Prostate gland (tissue), 2 donors: Measurements from ENCODE around the gene MECP2. TPM values are rescaled to one million over a fixed set of nuclear protein-coding genes. Genes with fewer than 3 reads are reported as not detected.

ENCODE experiments used
- DNase-seq: peaks from one replicate; pipeline ENCODE4 v3.0.0-alpha.2; 2019; ENCODE audit warnings: low spot score
- H3K27ac ChIP-seq, 2 donors: fragments of 200-600 bp; sonication (generic); 2 replicates each; pipeline ENCODE4 v1.5.1; 2017 to 2019
- H3K27me3 ChIP-seq: fragments of 200-600 bp; sonication (generic); replicated peaks from 2 replicates; pipeline ENCODE4 v1.5.1; 2019; ENCODE audit not compliant: insufficient read depth
- H3K36me3 ChIP-seq, 2 donors: fragments of 200-600 bp; sonication (generic); 1 replicate in 1 of 2; 2 replicates in 1 of 2; pipeline versions ENCODE4 v1.5.1 to v1.8.1; 2017 to 2019
- H3K4me1 ChIP-seq: fragments of 200-600 bp; sonication (generic); replicated peaks from 2 replicates; pipeline ENCODE4 v1.5.1; 2019
- H3K4me3 ChIP-seq, 2 donors: fragments of 200-600 bp; sonication (generic); 2 replicates each; pipeline ENCODE4 v1.5.1; 2017 to 2019
- H3K9me3 ChIP-seq: fragments of 200-600 bp; sonication (generic); 2 replicates; pipeline ENCODE4 v1.5.1; 2017
- CTCF ChIP-seq, 4 experiments: fragments of 200-600 bp in 2 of 4; fragments of 450-650 bp in 2 of 4; sonication (generic) in 2 of 4; IDR thresholded peaks; 1 replicate in 3 of 4; 2 replicates in 1 of 4; pipeline ENCODE4 v1.5.1; 2016 to 2019; ENCODE audit warnings: antibody characterized with exemption in 4 of 4, mild to moderate bottlenecking in 2 of 4, moderate library complexity in 2 of 4
- POLR2A ChIP-seq: fragments of 450-650 bp; IDR thresholded peaks from one replicate; pipeline ENCODE4 v1.6.1; 2016; ENCODE audit warnings: antibody characterized with exemption, mild to moderate bottlenecking
- POLR2AphosphoS5 ChIP-seq: sonication (generic); formaldehyde crosslinking; IDR thresholded peaks from one replicate; pipeline ENCODE4 v1.6.1; 2017; ENCODE audit warnings: antibody characterized with exemption
- WGBS: methylation state at CpG from one replicate; pipeline ENCODE4 v1.1.5; 2018; 5-methylcytosine and 5-hydroxymethylcytosine counted together
- intact Hi-C: fragments of 100-400 bp; cut with DNase I; formaldehyde crosslinking; loops from one replicate; pipeline ENCODE4 v1.14.2; 2022
- total RNA-seq, 2 donors: library from RNA; depleted of rRNA; stranded (reverse); fragments of >200 nt; gene quantifications; one replicate each; pipeline ENCODE4 v1.1.0, GENCODE V29; 2016

Gene MECP2
- total RNA-seq, 2 donors from 2014 or later = 54.4 to 85.2 TPM

DNA sequence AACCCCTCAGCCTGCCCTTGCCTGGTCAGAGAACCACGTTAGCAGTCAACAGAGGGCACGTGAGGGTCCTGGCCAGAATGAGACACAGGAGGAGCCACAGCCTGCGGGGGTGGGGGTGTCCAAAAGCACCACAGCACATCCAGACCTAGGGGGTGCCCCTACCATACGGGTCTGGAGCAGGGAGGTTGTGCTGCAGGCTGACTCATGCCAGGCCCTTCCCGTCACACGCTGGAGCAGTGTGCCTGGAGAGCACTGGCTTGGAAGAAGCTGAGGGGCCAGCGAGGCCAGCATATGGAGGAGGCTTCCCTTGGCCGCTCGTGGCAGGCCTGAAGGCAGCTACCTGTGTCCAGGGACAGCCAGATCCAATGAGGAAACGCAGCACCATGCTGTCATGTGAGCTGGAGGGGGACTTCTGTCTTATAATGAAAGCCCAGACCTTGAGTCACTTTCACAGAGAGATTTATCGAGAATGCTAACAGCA is 76.3 kb downstream of the MECP2 start:
- TF ChIP-seq CTCF (IDR thresholded peaks at IDR 0.05) (no peak), POLR2A (no peak), POLR2AphosphoS5 (no peak)
- no peak for DNase-seq
- Histone ChIP-seq H3K4me1 (no peaks in the 10 kb centered on the region), H3K9me3 (no peaks in the 10 kb centered on the region), H3K27ac (peak overlapping the region in 1 of 2 donors; percentile 88), H3K36me3 (no peaks in the 10 kb centered on the region), H3K4me3 (no peak overlapping the region), H3K27me3 (no peaks in the 10 kb centered on the region)
- WGBS = 64% methylated on average over 5 of the region's 11 CpGs
- intact Hi-C loops = no loop called here

- Histone ChIP-seq H3K27me3 (no peaks in the 10 kb centered on the region), H3K36me3 (no peaks in the 10 kb centered on the region), H3K4me1 (no peaks in the 10 kb centered on the region), H3K4me3 (peak overlapping the region; percentile 37), H3K27ac (peak overlapping the region; percentile 87 to 88), H3K9me3 (no peaks in the 10 kb centered on the region)
- 60% methylated on average over 9 of the region's 9 CpGs for WGBS
- no peak for DNase-seq
- intact Hi-C loops = no loop called here
- TF ChIP-seq CTCF (IDR thresholded peaks at IDR 0.05) (no peak), POLR2A (no peak)
Measured at GRCh38 chrX:154020536-154021115, 76.9 kb downstream of the MECP2 start.

DNA sequence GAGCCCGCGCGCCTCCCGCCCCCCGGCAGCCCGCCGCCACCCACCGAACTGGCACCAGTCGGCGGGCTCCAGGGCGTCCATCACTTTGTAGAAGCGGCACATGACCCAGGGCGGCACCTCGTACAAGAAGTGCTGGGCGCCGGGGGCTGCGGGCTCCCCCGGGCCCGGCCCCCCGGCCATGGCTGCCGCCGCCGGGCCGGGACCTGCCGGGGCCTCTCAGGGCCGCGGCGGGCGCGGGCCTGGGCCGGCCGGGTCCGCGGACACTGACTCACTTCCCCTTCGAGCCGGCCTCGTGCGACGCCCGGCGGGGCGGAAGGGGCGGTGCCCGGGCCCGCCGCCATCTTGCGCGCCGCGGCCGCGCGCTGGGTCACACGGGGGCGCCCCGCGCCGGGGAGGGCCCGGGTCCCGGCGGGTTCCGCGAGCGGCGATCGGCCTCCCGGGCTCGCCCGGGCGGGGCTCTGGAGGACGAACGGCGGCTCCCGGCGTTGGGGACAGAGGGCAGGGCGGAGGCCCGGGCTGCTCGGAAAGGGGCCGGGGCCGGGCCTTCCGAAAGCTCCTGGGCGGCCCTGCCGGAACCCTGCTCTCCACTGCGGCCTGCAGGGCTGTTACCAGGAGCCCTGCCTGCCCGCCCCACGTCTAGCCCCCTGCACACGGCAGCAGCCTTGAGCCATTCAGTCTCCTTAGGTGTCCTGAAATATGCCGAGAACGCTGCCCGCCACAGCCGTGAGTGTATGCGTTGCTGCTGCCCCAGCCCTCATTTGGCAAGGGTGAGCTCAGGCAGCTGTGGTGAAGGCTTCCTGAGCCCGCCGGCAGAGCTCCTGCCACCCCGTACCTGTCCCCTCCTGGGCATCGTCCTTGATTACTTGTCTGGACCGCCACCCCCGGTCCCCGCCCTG is 77.6 kb downstream of the MECP2 start, which contains the start of gene IRAK1:
TSS of gene IRAK1 (minus strand) at position 270 of the 896 bp plus-strand sequence. CDS start at position 180, 90 bp downstream.
- DNase-seq = peak; percentile 27
- peak in 1 of 4 experiments; percentile 26 for TF ChIP-seq CTCF (IDR thresholded peaks at IDR 0.05)
- no peak for TF ChIP-seq POLR2AphosphoS5
- intact Hi-C loops = loop anchor here (10.0 kb wide), 1 partner anchor 75 kb away; the partner anchor contains the start of gene MECP2

GRCh38 chrX:154019061-154019621 is 78.4 kb downstream of the MECP2 start:
- no peak for TF ChIP-seq CTCF (IDR thresholded peaks at IDR 0.05)
- TF ChIP-seq POLR2A = no peak
- no peak for TF ChIP-seq POLR2AphosphoS5
- Histone ChIP-seq H3K27me3 (no peaks in the 10 kb centered on the region), H3K4me3 (peak overlapping the region; percentile 37 to 44), H3K36me3 (no peaks in the 10 kb centered on the region), H3K4me1 (no peaks in the 10 kb centered on the region), H3K27ac (peak overlapping the region; percentile 57 to 75), H3K9me3 (no peaks in the 10 kb centered on the region)
- no peak for DNase-seq
- no CpG with 5 or more reads among the region's 45 CpGs for WGBS
- intact Hi-C loops = loop anchor here (10.0 kb wide), 1 partner anchor 76 kb away; the partner anchor contains the start of gene MECP2

More for the DNA sequence above, 77.6 kb downstream of the MECP2 start, which contains the start of gene IRAK1:
- 7% methylated on average over 10 of the region's 99 CpGs for WGBS
- Histone ChIP-seq H3K4me1 (no peaks in the 10 kb centered on the region), H3K9me3 (no peaks in the 10 kb centered on the region), H3K27me3 (no peaks in the 10 kb centered on the region), H3K36me3 (no peaks in the 10 kb centered on the region), H3K4me3 (peak within 1 kb of the TSS; percentile 37 to 44), H3K27ac (peak within 1 kb of the TSS; percentile 87 to 88)
